GM21723 (cell line): Measurements from ENCODE around the gene EIF2S3.

Experiments used
- ATAC-seq: cut with Tn5 transposase; IDR thresholded peaks from one replicate; pipeline ENCODE4 v1.9.1; 2021; ENCODE audit warnings: mild to moderate bottlenecking, moderate library complexity; ENCODE audit not compliant: unreplicated experiment

Gene EIF2S3

GRCh38 chrX:24125028-24125612, 70.4 kb downstream of the EIF2S3 start:
- no peak for ATAC-seq
